HG02870 (cell line): Measurements from ENCODE around the gene CEP112.
"Not testable (repeated sequence)": the region's sequence is repeated elsewhere in the genome, so short reads cannot be mapped to it uniquely, and the experiment has no call there.

ENCODE experiments used
- ATAC-seq: cut with Tn5 transposase; IDR thresholded peaks from one replicate; pipeline ENCODE4 v1.9.1; 2021; ENCODE audit warnings: mild to moderate bottlenecking, moderate library complexity; ENCODE audit not compliant: unreplicated experiment

The CEP112 gene

DNA sequence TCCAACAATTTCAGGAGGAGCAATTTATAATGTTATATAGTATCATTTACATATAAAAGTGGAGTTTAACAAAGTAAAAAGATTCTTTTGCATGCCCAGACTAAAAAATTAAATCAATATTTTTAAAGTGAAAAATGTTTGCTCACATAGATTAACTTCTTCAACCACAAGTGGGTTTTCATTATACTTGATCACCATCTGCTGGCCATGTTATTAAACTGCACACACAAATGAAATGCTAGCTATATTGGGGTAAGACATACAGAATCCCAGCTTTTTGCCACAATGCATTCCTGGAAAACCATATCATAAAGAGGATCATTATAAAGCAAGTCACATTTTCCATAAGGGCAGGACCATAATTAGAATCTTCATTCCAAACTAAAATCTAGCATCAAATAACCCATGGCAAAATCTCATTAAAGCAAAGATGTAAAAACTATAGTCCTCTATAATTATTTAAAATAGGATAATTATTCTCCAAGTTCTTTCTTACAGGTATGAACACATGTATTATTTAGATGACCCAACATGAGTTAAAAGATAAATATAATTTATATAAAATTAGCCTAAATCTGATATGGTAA is 26.3 kb downstream of the CEP112 start:
- ATAC-seq: no peak

DNA sequence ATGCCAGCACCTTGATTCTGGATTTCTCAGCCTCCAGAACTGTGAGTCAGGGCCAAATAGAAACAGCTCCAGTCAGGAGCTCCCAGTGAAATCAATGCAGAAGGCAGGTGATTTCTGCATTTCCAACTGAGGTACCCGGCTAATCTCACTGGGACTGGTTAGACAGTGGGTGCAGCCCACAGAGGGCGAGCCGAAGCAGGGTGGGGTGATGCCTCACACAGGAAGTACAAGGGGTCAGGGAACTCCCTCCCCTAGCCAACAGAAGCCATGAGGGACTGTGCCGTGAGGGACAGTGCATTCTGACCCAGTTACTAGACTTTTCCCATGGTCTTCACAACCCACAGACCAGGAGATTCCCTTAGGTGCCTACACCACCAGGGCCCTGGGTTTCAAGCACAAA is 36.9 kb downstream of the CEP112 start:
- ATAC-seq: not testable (repeated sequence)

DNA sequence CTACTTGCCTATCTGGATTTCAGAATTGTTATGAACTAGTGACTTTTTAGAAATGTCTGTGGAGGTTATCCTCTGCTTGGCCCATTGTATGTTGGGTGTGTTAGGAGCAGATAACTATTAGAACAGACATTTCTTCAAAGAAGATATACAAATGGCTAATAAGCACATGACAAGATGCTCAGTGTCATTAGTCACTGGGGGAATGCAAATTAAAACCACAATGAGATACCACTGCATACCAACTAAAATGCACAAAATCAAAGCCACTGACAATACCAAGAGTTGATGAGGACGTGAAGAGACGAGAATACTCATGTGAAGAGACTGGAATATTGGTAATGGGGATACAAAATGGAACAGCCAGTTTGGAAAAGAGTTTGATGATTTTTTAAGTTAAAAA is 39.2 kb downstream of the CEP112 start:
- ATAC-seq: no peak

DNA sequence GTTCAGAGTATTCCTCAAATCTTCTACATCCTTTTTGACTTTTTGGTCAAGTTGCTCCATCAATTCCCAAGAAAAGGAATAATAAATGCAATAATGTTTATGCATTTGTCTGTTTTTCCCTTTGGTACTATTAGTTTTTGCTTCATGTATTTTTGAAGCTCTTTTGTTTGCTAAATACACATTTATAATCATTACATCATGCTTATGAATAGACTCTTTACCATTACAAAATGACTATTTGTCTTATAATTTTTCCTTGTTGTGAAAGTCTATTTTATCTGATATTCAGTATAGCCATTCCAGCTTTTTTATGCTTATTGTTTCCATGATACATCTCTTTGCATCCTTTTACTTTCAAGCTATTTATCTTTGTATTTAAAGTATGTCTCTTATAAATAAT is 41.2 kb downstream of the CEP112 start:
- no peak for ATAC-seq

DNA sequence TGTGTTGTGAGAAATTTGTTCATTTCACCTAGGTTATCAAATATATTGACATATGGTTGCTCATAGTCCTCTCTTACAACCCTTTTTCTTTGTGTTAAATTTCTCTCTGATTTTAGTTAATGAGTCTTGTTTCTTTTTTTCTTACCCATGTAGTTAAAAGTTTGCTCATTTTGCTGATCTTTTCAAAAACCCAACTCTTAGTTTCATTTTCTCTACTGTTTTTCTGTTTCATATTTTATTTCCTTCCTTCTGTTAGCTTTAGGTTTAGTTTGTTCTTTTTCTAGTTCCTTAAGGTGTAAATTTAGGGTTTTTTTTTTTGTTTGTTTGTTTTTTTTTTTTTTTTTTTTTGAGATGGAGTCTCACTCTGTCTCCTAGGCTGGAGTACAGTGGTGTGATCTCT is 42.4 kb downstream of the CEP112 start:
- no peak for ATAC-seq

DNA sequence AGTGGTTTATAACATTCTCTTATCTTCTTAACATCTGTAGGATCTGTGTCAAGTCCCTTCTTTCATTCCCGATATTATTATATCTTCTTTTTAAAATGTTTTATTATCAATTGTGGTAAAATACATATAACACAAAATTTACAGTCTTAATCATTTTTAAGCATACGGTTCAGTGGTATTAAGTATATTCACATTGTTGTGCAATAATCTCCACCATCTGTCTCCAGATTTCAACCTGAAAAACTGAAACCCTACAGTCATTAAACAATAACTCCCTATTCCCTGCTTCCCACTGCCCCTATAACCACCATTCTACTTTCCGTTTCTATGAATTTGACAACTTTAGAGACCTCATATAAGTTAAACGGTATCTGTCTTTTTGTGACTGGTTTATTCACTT is 45.5 kb downstream of the CEP112 start:
- ATAC-seq: no peak

DNA sequence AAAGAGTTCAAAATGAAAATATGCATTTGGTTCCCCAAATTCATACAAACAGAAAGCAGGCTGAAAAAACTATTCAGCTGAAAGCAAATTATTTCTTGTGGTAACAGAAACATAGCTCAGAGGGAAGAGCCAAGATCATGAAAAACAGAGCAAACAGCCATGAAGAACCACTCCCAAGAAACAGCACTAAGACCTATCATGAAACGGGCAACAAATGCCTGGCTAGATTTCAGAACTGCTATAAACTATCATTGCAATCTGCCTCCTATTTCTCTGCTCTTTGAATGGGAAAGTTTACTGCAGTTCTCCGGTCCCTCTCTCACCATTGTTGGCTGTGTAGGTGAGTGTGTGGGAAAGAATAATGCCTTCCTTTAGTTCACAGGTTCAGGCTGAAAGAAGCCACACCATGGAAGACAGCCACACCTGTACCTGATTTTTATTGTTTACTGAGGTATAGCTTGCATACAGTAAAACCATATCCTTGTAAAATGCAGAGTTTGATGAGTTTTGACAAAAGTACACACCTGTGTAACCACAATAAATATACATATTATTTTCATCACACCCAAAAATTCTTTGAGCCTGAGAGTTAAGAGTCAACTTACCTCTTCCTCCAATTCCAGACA is 48.2 kb downstream of the CEP112 start:
- ATAC-seq: no peak

DNA sequence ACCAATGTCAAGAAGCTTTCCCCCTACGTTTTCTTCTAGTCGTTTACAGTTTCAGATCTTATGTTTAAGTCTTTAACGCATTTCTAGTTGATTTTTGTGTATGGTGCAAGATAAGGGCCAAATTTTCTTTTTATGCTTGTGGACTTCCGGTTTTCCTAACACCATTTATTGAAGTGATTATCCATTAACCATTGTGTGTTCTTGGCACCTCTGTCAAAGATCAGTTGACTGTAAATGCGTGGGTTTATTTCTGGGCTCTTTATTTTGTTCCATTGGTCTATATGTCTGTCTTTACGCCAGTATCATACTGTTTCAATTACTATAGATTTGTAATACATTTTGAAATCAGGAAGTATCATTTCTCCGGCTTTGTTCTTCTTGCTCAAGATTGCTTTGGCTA is 49.5 kb downstream of the CEP112 start:
- no peak for ATAC-seq

DNA sequence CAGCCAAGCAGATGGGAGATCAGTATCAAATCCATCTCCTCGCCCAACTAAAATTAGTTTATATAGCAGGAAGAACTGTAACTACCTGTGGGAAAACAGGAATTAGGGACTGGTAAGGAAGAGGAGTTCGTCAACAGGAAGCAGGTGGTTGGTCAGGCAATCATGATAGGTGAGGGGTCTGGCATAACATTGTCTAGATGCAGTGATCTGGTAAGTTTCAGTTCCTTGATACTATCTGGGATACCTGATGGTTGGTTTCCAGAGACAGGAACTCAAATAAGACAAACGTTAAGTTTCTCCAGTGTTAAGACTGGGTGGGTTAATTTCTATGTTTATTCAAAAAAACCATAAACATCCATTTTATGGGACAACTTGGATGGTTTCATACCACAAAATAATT is 53.8 kb downstream of the CEP112 start:
- no peak for ATAC-seq

DNA sequence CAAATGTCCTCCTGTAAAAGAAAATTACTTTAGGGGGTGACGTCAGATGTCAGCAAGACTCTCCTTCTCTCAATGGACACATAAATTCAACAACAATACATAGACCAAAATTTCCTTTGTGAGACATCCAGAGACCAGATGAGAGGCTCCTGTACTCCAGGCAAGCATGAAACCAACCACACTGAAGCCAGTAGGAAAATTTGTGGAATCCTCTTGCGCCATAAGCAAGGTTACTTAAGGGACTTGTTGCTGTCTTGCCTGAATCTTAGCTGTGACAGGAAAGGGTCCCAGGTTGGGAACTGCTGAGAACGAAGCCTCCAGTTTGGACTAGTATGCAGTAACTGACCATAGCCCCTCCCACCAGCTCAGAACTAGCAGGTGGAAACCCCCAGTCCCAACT is 56.0 kb downstream of the CEP112 start:
- no peak for ATAC-seq

DNA sequence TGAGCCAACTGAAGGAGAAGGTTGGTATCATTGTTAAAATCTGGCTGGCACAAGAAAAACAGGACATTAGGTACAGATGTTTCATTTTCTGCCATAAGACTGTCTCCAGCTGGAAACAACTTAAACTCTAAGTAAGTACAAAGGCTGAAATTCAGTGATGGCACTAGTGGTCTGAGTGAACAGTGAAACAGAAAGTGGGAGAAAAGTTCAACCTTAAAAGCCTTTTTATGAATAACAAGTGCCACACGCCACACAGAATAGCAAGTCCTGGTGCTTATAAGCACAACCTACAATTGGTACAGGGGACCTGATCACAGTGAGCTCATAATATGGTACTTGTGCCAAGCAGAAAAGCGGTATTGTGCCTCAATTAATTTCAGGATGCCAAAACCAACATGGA is 56.7 kb downstream of the CEP112 start:
- ATAC-seq: no peak

DNA sequence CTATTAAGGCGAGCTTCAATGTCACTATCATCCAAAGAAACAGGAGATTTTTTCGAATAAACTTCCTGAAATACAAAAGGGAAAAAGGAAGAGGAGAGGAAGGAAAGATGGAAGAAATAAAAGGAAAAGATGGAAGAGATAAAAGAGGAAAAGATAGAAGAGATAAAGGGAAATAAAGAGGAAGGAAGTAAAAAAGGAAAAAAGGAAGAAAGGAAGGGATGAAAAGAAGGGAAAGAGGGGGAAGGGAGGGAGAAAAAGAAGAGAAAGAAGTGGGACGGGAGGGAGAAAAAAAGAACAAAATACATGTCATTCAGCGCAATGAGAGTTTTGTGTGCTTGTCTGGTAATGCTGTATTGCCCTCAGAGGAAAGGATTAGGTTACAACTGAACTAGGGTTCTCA is 62.2 kb downstream of the CEP112 start:
- ATAC-seq: no peak

DNA sequence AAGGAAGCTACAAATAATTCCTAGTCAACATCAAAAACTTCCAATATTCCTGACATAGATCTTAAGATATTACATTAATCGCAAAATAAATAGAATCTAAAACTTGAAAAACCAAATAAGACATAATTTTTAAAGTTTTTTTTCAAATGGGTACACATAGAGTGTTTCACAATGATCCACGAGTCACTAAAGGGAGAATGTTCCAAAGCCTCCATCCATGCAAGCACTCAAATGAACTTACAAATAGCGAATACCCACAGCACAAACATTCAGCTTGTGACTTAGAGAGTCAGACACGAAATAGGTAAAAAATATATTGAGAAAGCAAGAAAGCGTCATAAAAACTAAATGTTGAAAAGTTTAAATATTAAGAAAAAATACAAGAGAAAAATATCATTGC is 65.7 kb downstream of the CEP112 start:
- ATAC-seq: no peak

DNA sequence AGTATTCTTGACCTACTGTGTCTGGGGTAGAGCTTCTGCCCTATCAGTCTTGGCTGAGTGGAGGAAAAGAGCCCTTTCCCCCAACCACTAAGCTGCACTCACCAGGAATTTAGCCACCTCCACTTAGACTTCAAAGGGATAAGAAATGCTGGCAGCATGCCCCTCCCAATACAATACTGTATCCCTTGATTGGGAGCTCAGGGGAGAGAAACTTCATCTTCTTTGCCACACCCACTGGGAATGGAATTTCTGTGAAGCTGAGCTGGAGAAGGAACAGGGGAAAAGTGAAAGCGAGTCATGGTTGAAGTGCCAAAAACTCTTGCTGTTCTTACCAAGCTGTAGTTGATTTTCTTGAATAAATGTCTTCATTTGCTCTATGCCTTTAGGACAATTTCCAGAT is 68.8 kb downstream of the CEP112 start:
- ATAC-seq: no peak

DNA sequence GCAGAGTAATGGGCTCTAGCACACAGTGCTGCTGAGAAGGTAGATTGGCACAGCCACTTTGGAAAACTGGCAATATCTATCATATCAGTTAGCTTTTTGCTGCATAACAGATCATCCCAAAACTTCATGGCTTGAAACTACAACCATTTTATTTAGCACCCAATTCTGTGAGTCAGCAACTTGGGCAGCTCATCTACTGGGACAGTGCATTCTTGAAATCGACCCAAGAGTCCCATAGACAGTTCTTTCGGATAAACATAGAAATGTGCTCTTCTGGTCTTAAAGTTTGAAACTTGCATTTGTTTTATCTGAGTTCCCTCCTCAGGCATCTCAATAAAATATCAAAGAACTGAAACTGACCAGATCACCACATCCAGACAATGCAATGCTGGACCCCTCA is 76.7 kb downstream of the CEP112 start:
- ATAC-seq: no peak

DNA sequence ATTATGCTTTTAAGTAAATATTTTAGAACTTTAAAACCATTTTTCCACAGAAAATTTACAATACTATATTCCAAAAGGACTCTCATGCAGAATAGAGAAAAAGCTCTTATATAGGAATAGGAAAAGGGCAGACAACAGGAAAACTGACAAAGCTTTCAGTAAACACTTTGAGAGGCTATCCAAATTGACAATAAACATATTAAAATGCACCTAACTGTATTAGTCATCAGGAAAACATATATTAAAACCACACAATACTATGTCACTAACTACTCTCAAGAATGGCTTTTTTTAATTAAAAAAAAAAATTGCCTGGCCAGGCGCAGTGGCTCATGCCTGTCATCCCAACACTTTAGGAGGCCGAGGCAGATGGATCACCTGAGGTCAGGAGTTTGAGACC is 77.3 kb downstream of the CEP112 start:
- ATAC-seq: no peak

DNA sequence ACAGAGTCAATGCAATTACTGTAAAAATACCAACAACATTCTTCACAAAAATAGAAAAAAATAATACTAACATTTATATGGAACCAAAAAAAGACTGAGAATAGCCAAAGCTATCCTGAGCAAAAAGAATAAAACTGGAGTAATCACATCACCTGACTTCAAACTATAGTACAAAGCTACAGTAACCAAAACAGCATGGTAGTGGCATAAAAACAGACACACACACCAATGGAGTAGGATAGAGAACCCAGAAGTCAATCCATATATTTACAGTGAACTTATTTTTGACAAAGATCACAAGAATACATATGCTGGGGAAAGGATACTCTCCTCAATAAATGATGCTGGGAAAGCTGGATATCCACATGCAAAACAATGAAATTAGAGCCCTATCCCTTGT is 84.2 kb downstream of the CEP112 start:
- no peak for ATAC-seq

DNA sequence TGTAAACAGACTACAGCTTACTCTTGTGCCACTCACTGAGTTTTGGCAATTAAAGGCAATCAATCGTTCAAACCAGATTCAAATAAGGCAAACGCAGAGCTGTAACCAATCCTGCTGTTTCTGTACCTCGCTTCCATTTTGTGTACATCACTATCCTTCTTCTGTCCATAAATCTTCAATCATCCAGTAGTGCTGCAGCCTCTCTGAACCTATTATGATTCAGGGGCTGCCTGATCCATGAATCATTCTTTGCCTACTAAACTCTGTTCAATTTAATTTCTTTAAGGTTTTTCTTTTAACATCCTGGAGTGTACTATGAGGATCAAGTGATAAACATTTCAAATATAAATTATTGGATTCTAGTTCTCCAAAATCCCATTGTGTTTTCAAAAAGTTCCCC is 93.9 kb downstream of the CEP112 start:
- no peak for ATAC-seq

DNA sequence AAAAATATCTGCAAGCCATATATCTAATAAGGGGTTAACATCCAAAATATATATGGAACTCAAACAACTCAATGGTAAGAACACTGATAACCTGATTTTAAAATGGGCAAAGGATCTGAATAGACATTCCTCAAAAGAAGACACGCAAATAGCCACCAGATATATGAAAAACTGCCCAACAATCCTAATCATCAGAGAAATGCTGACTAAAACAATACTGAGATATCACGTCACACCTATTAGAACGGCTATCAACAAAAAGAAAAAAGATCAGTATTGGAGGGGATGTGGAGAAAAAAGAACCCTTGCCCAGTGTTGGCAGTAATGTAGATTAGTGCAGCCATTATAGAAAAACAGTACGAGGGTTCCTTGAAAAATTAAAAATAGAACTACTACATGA is 97.2 kb downstream of the CEP112 start:
- no peak for ATAC-seq

DNA sequence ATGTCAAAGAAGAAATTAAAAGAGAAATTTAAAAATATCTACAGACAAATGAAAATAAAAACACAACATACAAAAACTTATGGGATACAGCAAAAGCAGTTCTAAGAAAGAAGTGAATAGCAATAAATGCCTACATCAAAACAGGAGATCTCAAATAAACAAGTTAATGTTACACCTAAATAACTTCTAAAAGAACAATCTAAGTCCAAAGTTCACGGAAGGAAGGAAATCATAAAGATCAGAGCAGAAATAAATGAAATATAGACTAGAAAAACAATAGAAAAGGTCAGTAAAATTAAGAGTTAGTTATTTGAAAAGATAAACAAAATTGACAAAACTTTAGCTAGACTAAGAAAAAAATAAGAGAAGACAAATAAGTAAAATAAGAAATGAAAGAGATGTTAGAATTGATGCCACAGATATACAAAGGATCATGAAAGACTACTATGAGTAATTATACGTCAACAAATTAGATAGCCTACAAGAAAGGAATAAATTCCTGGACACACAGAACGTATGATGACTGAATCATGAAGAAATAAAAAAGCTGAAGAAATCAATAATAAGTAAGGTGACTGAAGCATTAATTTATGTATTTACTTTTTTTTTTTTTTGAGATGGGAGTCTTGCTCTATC is 100.4 kb downstream of the CEP112 start:
- no peak for ATAC-seq

DNA sequence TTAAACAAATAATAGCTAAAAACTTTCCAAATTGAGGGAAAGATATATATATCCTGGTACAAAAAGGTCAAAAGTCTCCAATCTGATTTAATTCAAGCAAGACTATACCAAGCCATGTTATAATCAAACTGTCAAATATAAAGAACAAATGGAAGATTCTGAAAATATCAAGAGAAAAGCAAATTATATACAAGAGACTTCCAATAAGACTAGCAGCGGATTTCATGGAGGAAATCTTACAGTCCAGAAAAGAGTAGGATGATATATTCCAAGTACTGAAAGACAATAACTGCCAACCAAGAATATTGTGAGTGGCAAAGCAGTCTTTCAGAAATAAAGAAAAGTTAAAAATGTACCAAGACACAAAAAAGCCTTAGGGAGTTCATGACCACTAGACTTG is 102.2 kb downstream of the CEP112 start:
- ATAC-seq: no peak

DNA sequence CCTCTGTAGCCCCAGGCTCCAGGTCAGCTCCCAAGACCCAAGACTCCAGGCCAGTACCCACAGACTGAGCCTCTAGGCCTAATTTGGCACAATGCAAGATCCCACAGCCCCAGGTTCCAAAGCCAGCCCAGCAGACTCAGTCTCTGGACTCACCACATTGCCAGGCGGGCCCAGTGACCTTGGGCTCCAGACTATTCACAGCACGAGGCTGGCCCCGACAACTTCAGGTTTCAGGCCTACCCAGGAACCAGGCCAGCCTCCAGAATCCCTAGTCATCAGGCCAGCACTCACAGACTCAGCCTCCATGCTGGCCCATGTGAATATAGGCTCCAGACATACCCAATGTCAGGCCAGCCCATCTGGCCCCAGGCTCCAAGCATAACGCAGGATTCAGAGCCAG is 103.8 kb downstream of the CEP112 start:
- ATAC-seq: no peak

DNA sequence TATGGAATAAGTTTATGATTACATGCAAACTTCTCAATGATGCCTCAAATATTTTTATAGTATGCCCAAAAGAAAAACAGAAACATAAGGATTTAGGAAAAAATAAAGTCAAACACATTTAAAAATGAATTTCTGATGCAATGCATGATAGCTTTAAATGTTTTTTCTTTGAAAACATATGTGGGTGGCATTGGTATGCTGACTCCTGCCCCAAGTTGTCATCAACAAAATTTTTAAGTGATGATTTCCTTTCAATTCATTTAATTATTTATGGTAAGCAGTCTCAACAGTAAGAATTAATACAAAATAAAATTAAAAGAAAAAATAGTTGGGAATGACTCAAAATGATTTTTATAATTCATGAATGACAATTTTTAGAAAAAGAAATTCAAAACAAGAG is 104.9 kb downstream of the CEP112 start:
- ATAC-seq: no peak
